Measurements from ENCODE around the gene KSR2. TPM values are rescaled to one million over a fixed set of nuclear protein-coding genes. Genes with fewer than 3 reads are reported as not detected.

The KSR2 gene
- total RNA-seq, 1 experiment from 2014 or later, result 2.0 TPM

- H3K27me3 ChIP-seq (ENCODE audit: insufficient read depth, low read depth), result peaks cover 16% of the 10 kb centered on the region
- no peaks in the 10 kb centered on the region for H3K36me3 ChIP-seq (ENCODE audit: low read depth)
- ChIA-PET POLR2A (ENCODE audit: unreplicated experiment) (no interaction called here), CTCF (no interaction called here)
- no peaks in the 10 kb centered on the region for H3F3A ChIP-seq (ENCODE audit: insufficient read depth, low read depth)
- no peak overlapping the region for H2AFZ ChIP-seq
- BruUV-seq (replicated peaks), result no TSS peak
- H3K9me2 ChIP-seq (ENCODE audit: insufficient read depth), result no peaks in the 10 kb centered on the region
- intact Hi-C loops (cut with micrococcal nuclease; ENCODE audit: unreplicated experiment), result no loop called here
- TF ChIP-seq EZH2 (IDR thresholded peaks at IDR 0.05; ENCODE audit: low read depth) (no peak), CTCF (conservative IDR thresholded peaks at IDR 0.05) (no peak)
- H3K27ac ChIP-seq, result no peak overlapping the region
- H3K4me2 ChIP-seq, result peak overlapping the region; percentile 13; the same call in 1 of the 2 replicates
- peak in 1 of 2 experiments; percentile 65 for DNase-seq
- no peak overlapping the region for H3K4me3 ChIP-seq
- no peaks in the 10 kb centered on the region for H3K79me2 ChIP-seq (ENCODE audit: low read depth)
- peaks cover 8% of the 10 kb centered on the region; the same call in 1 of the 2 replicates for H3K4me1 ChIP-seq (replicated peaks; ENCODE audit: insufficient read depth)
- no peaks in the 10 kb centered on the region for H3K9me3 ChIP-seq (ENCODE audit: insufficient read depth, low read depth)
- H4K20me1 ChIP-seq (ENCODE audit: insufficient read depth), result no peaks in the 10 kb centered on the region
Observed at GRCh38 chr12:117686911-117687377, 281.8 kb downstream of the KSR2 start.

GRCh38 chr12:117686210-117686609 lies 282.6 kb downstream of the KSR2 start:
- intact Hi-C loops (cut with micrococcal nuclease; ENCODE audit: unreplicated experiment), result no loop called here
- BruUV-seq (replicated peaks), result no TSS peak
- TF ChIP-seq EZH2 (IDR thresholded peaks at IDR 0.05; ENCODE audit: low read depth) (no peak), CTCF (conservative IDR thresholded peaks at IDR 0.05) (no peak)
- Histone ChIP-seq H3K79me2 (ENCODE audit: low read depth) (no peaks in the 10 kb centered on the region), H3K27me3 (ENCODE audit: insufficient read depth, low read depth) (peaks cover 14% of the 10 kb centered on the region), H3F3A (ENCODE audit: insufficient read depth, low read depth) (no peaks in the 10 kb centered on the region), H3K9me2 (ENCODE audit: insufficient read depth) (no peaks in the 10 kb centered on the region), H3K4me3 (no peak overlapping the region), H4K20me1 (ENCODE audit: insufficient read depth) (no peaks in the 10 kb centered on the region), H3K4me2 (no peak overlapping the region), H3K36me3 (ENCODE audit: low read depth) (no peaks in the 10 kb centered on the region), H3K4me1 (replicated peaks; ENCODE audit: insufficient read depth) (peaks cover 8% of the 10 kb centered on the region; the same call in 1 of the 2 replicates), H3K9me3 (ENCODE audit: insufficient read depth, low read depth) (no peaks in the 10 kb centered on the region), H2AFZ (no peak overlapping the region), H3K27ac (no peak overlapping the region)
- CTCF ChIA-PET, result no interaction called here
- POLR2A ChIA-PET (ENCODE audit: unreplicated experiment), result no interaction called here
- no peak for DNase-seq

GRCh38 chr12:117685110-117685926 lies 283.5 kb downstream of the KSR2 start:
- 0 out of 2 replicates have a peak overlapping the region, but pooled peaks have one; percentile 26 for H3K27ac ChIP-seq
- POLR2A ChIA-PET (ENCODE audit: unreplicated experiment), result no interaction called here
- peaks cover 8% of the 10 kb centered on the region; the same call in 1 of the 2 replicates for H3K4me1 ChIP-seq (replicated peaks; ENCODE audit: insufficient read depth)
- H4K20me1 ChIP-seq (ENCODE audit: insufficient read depth), result no peaks in the 10 kb centered on the region; the same call in 1 of the 2 replicates
- TF ChIP-seq EZH2 (IDR thresholded peaks at IDR 0.05; ENCODE audit: low read depth), result no peak
- no peak for TF ChIP-seq CTCF (conservative IDR thresholded peaks at IDR 0.05)
- no peaks in the 10 kb centered on the region for H3F3A ChIP-seq (ENCODE audit: insufficient read depth, low read depth)
- DNase-seq, result peak; percentile 7 to 65
- H3K4me2 ChIP-seq, result peak overlapping the region; percentile 29; the same call in 1 of the 2 replicates
- H3K4me3 ChIP-seq, result no peak overlapping the region
- H2AFZ ChIP-seq, result no peak overlapping the region
- intact Hi-C loops (cut with micrococcal nuclease; ENCODE audit: unreplicated experiment), result no loop called here
- no TSS peak for BruUV-seq (replicated peaks)
- H3K79me2 ChIP-seq (ENCODE audit: low read depth), result no peaks in the 10 kb centered on the region
- no peaks in the 10 kb centered on the region for H3K9me2 ChIP-seq (ENCODE audit: insufficient read depth)
- peaks cover 18% of the 10 kb centered on the region for H3K27me3 ChIP-seq (ENCODE audit: insufficient read depth, low read depth)
- no peaks in the 10 kb centered on the region for H3K9me3 ChIP-seq (ENCODE audit: insufficient read depth, low read depth)
- no peaks in the 10 kb centered on the region for H3K36me3 ChIP-seq (ENCODE audit: low read depth)
- CTCF ChIA-PET, result no interaction called here
